T-helper 1 cell treated with Interleukin-12 subunit alpha and Interleukin-12 subunit beta and Interleukin-4 antibody, amounts not matched to agents 30 ng/mL and 1 ng/mL, for 36 hours (primary cell): ENCODE data around the gene GUCY1B1. TPM values are rescaled to one million over a fixed set of nuclear protein-coding genes. Genes with fewer than 3 reads are reported as not detected.

Experiments used
- intact Hi-C: fragments of 100-400 bp; cut with micrococcal nuclease; formaldehyde crosslinking; loops from one replicate; pipeline ENCODE4 v1.15.1; 2024
- total RNA-seq: library from RNA; stranded (reverse); gene quantifications from 2 replicates; pipeline ENCODE4 v1.2.3, GENCODE V29; 2022

The GUCY1B1 gene
- total RNA-seq, 1 donor from 2014 or later, result 0.07 TPM

DNA sequence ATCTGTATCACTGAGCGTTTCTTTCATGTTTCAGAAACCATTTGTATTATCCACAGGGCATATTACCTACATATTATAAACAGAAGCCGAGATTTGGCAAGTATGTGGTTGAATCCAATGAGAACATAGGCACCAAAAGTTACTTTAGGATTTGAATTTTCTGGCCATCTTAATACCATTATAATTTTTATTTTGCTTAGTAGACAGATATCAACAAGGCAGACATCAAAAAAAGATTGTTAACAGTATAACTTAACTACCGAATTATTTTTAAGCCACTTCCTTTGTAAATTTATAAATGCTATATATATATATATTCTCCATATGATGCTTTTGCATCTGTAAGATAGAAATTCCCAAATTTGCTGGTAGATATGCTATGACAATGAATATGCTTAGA, 2.2 kb downstream of the GUCY1B1 start:
- intact Hi-C loops, result no loop called here

DNA sequence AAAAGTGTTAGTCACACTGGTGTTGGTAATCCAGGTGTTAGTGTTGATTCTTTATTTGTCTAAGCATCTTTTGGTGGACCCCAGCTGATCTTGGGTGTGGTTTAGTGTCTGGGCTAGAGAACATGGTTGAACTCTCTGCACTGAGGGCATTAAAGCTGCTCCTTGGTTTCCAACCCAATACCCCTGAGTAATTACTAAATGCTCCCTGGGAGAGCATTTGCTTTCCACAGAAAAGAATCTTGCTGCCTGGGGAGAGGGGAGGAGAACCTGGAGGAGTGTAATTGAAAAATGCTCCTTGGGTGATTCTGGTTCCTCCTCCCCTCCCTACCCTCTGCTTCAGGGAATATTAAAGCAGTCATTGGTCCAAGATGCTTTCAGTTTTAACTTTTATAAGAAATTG, 3.1 kb downstream of the GUCY1B1 start:
- intact Hi-C loops, result no loop called here

DNA sequence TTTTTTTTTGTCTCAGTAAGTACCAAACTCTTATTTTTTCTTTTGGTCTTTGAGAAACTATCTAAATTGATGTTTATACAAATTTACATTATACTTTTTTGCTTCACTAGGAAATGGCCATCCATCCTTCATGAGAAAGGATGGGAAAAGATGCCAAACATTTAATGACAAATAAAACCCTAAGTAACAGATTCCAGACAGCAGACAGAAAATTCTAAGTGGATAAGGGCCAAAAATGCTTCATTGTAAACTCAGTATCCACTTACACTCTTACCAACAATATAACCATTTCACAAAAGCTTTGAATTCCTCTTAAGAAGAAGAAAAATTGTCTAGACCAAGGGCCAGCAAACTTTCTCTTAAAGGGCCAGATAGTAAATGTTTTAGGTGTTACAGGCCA, 3.5 kb downstream of the GUCY1B1 start:
- intact Hi-C loops, result no loop called here

DNA sequence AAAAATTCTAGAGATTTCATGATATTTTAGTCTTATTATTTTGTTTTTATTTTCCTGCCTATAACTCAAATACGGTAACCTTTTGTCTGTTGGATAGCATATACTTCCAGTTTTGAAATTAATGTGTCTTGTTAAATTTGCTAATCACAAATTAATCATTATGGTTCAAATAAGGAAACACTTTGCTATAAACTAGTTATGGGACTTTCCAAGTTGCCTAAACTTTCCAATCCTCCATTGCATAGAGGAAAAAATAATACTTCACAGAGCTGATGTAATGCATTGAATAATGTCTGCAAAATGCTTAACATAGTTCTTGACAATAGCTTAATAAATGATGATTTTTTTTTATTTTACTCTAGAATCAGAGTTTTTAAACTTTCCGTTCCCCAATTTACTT, 4.7 kb downstream of the GUCY1B1 start:
- intact Hi-C loops, result no loop called here

DNA sequence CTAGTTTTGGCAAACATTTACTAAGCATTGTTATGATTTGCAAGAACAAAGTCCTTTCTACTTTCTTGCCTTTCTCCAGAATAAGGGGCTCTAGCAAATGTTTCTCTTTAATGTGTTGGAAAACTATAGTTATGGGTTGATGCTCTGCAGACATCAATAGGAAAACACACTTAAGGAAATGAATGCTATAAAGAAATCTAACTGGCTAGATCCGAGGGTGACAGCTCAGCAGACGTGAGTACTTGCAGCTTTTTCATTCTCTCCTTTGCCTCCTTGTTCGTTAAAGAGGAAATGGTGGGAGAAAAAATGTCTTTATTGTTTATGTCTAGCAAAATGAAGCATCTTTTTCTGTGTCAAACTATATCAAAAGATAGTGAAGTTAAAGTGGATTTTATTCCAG, 6.3 kb downstream of the GUCY1B1 start:
- intact Hi-C loops, result no loop called here

DNA sequence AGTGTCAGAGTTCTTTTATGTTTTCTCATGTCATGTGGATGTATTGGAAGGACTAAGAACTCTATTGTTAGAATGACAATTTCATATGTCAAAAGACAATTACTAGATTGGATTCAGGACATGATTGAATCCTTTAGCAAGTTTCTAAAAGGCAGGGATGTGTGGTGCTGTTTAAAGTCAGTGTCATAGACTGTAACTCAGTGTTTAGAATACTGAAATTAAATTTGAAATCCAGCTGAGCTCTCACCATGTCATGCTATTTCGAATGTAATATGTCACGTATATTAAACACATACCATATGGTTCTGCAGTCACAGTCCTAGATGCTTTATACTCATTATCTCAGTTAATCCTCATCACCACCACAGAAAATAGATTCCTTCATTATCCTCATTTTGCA, 7.8 kb downstream of the GUCY1B1 start:
- intact Hi-C loops, result no loop called here

DNA sequence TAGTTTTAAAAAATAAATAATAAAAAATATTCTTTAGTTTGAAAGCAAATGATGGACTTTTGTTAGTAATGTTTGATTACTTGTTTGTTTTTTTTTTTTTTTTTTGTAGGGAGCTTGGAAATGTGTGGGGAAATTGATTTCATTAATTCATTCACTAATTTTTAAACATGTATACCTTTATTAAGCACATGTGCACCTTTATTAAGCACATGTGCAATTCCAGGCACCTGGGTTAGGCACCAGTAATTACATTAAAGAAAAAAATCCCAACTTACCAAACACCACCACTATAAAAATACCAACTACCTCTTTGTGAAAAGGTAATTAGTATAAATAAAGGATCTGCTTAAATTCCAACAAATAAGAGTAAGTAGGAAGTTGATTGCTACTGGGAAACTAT, 9.5 kb downstream of the GUCY1B1 start:
- intact Hi-C loops, result no loop called here

DNA sequence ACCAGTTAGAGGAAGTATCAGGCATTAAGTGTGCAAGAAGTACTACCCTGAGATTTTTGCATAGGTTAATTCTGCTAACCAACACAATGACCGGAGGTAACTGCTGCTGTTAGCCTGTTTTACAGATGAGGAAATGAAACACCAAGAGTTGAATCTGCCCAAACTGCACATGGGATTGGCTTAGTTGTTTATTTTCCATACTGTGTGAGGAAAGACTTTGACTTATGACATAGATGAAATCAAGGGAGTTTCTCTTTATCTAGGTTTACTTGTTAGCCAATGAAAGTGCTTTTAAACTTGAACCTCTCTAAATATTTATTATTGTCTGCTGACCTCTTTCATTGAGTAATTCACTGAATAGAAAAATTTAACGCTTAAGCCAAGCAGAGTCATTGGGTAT, 10.3 kb downstream of the GUCY1B1 start:
- intact Hi-C loops, result no loop called here

DNA sequence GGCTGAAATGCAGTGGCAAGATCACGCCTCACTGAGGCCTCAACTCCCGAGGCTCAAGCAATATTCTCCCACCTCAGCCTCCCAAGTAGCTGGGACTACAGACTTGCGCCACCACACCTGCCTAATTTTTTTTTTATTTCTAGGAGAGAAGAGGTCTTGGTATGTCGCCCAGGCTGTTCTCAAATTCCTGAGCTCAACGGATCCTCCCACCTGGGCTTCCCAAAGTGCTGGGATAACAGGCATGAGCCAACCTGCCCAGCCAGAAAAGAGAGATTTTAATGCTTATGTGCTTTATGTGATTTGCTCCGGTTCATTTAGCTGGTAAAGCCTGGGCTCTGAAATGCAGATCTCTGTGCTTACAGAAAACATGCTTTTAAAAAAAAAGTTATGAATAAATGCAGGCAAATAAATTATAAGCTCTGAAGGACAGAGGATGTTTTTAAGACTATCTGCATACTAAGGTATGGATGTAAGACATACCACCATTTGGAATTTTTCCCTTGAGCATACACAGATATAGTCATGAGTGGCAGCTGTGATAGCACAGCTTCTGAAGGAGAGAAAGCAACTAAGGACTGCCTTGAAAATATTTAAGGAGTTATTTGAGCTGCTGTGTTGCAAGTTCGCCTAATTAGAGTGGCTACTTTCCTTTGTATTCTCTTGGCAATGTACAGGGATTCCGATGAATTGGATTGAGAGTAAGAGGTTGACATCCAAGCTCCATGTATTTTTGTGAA, 13.8 kb downstream of the GUCY1B1 start:
- intact Hi-C loops, result no loop called here

DNA sequence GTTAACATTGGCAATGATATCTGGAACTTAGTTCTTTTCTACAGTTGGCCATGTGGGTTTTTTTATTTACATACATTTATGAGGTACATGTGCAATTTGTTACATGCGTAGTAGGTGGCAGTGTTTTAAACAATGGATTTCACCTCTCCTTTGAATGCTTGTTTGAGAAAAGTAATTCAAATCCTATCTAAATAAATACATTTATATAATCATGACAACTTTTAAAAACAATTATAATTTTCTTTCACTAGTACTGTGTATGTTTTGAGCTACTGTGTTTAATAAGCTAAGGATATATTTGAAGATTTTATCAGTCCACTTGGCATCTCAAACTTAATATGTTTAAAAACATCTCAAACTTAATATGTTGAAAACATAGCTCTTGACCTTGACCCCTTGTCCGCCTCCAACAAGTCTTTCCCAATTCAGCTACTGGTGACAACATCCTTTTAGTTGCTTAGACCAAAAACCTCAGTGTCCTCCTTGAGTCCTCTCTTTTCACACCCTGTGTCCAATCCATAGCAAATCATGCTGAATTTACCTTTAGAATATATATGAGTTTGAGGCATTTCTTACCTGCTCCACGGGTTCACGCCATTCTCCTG, 14.5 kb downstream of the GUCY1B1 start:
- intact Hi-C loops, result no loop called here

DNA sequence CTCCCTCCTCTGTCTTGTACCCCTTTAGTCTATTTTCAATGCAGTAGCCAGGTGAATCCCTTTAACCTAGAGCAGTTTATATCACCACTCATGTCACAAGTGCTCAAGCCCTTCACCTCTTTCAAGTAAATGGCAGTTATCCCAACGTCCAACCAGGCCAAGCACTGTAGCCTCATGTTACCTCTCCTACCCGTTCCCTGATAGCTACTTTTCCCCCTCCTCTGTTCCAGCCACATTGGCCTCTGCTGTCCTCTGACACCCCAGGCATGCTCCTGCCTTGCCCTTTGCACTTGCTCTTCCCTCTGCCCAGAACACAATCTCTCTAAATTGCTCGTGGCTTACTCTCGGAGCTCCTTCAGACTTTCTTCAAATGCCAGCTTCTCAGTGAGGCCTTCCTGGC, 15.2 kb downstream of the GUCY1B1 start:
- intact Hi-C loops, result no loop called here

DNA sequence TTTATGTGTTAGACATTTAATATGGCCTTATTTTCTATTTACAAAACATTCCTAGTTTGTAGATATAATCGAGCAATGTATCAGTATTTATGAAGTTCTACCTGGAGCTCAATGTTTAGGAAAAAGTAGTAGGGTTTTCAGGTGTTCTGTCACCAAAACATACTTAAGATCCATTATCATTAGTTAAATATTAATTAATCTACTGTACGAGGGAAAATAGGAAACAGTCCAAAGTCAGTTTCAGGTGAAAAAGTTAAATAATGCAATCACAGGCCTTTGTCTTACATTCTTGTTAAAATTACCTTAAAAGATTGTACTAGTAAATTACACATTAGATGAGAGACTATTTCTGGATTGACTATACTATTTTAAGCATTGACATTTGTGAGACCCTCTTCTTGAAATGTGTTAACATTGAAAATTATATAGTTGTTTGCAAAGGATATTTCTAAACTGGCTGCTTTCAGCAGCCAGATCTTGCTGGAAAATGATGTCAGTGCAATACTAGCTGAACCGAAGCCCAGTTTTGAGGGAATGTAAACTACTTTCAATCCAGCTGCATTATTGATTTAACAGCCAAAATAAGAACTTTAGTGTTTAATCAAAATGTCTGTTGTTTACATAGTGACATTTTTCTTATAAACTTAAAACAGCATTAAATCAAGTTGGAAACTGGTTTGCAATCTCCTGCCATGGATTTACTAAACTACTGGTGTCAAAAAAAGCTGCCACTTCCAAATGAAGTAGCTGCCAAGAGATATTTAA, 19.3 kb downstream of the GUCY1B1 start:
- intact Hi-C loops, result no loop called here

DNA sequence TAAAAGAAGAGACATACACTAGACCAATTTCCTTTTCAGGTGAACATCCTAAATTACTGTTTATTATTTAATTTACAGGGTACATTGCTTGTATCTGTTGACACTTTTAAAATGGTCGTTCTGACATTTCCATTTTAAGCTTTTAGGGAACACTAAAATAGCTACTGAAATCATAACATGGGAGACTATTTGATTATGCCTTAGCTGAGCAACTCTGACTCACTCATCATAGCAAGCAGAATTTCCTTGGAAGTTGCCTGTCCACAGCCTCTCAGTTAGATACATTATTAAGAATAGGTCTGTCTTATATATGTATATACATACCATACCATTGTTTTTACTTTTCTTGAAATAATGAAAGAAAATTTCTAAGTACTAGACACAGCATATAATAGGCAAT, 22.0 kb downstream of the GUCY1B1 start:
- intact Hi-C loops, result no loop called here

DNA sequence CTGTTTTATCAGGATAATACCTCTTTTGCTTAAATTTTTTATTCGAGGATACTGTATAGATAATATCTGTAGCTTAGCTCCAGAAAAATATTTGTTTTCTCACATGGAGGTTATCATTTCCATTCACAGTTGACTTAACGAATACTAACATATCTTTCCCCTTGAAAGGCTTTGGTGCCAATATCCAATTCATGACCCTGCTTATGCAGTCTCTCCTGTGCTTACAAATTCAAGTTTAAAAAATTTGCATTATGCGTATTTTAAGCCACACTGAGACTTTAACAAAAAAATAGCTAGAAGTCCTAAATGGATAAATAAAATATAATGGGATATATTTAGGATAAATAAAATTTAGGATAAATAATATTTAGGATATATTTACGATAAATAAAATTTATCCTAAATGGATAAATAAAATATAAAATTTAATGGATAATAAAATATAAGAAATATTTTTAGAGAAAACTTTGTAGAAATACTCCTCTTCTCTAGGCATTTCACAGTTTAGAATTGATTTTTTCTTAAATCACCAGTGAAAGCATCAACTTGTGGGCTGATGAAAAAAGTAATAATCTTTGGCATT, 22.5 kb downstream of the GUCY1B1 start:
- intact Hi-C loops, result no loop called here

DNA sequence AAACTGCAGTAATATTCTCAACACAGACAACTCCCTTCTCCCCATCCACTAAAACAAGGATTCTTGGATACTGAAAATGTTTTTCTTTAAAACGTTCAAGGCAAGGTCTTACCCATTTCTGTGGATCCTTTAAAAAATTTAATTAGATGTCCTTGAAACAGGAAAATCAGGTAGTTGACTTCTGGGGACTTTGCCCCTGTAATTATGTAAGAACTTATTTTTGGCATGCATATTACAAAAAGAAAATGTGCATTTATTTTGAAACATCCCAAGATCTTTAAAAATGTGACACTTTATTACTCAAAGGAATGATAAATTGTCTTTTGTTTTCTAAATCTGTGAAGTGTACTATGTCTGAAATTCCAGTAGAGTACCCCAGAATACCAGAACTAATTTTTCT, 25.8 kb downstream of the GUCY1B1 start:
- intact Hi-C loops, result loop anchor here (5.0 kb wide), 1 partner anchor 1147 kb away; no protein-coding TSS in a partner anchor

DNA sequence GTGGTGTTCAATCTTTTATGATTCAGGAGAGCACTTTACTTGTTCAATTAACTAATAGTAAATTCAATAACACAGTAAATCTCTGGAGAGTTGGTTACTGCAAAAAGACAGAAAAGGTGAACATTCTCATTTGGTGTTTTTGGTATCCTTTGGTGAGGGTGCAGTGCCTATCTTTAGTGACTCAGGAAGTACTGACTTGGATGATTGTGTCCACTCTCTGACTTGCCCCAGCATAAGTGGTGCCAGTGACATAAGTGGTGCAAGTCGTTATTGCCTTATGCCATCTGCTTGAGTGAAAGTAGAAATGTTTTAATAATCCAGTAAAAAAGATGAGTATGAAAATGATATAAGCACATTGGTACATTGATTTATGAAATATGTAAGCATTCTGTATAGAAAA, 27.0 kb downstream of the GUCY1B1 start:
- intact Hi-C loops, result loop anchor here (2.0 to 5.0 kb wide), 2 partner anchors 409 to 1149 kb away; partner anchors contain the start of gene MAP9

DNA sequence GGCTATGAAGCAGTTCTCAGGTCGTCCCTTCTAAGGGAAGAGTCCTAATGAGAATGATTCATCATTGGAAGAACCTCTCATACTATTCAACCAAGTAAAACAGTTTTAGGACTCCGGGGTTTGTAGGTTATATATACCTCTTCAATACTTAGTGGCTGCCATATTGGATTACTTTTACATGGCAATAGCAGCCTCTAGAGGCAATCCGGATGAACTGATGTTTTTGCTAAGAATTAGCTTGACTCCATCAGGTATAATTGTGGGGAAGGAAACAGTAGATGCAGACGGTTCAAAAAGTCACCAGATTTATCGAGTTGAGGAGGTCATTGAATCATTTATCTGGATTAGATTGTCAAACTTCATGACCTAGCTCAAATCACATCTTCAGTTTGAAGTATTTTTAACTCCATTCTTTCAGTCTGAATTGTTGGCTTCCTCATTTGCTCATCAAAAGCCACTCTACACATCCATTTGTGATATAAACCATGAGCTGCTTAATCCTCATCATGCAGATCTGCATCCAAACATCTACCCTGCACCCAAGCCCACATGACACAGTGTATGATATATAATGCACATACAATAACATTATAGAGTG, 28.4 kb downstream of the GUCY1B1 start:
- intact Hi-C loops, result loop anchor here (1.0 to 5.0 kb wide), 7 partner anchors 258 to 1235 kb away; partner anchors contain the start of gene MAP9

DNA sequence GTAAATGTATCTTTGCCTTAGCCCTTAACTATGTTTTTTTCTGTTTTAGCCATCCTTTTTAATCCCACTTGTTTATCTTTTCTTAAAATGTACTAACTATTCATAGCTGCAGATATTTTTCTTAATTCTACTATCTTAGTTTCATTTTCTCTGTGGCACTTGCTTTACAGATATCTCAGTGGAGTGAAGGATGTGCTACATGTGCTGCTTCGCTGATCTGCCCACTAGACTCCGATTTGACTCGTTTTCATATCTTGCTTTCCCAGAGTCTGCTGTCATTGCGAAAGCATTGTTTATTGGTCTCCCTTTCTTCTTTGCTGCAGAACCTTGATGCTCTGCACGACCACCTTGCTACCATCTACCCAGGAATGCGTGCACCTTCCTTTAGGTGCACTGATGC, 30.6 kb downstream of the GUCY1B1 start:
- intact Hi-C loops, result loop anchor here (5.0 kb wide), 1 partner anchor 1152 kb away; no protein-coding TSS in a partner anchor

DNA sequence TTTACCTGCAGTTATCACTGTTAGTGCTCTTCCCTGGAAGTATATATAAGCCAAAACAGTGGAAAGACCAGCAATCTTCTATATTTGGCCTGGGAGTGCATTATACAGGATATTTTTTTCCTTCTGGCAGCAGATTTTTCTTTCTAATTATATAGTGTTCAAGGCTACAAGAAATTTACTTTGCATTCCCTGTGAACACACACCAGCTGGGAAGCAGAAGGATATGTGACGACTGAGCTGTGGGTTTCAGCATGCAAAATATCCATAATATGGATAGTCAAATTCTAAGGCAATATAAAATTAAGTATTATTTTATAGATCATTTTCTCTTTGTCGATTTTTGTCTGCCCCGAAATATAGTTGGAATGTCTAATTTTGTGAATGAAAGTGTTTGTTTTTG, 31.2 kb downstream of the GUCY1B1 start:
- intact Hi-C loops, result loop anchor here (5.0 kb wide), 1 partner anchor 1153 kb away; no protein-coding TSS in a partner anchor

DNA sequence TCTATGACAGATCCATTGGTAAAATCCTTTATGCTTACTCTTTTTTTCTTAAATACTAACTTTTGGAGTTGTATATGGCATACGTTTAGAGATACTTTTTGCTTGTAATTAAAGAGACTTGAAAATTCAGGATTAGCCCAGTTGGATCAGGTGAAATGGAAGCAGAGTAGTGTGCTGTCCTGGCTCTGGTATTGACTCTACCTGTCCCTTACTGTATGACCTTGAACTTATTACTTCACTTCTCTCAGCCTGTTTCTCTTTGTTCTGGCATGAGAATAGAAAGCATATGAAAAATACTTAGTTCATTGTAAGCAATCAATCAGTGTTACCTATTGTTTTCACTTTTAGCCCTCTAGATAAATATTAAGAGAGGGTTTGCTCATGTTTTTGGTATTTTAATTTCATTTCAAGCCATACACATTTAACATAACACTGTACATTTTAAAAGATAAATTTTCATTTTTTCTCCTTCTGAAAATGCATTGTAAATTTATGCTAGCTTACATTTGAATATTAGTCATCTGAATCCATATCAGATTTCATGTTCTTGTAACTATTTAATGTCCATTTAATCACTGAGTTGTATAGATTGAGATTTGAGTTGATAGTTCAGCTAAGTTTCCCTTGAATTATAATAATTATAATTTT, 35.9 kb downstream of the GUCY1B1 start:
- intact Hi-C loops, result no loop called here

DNA sequence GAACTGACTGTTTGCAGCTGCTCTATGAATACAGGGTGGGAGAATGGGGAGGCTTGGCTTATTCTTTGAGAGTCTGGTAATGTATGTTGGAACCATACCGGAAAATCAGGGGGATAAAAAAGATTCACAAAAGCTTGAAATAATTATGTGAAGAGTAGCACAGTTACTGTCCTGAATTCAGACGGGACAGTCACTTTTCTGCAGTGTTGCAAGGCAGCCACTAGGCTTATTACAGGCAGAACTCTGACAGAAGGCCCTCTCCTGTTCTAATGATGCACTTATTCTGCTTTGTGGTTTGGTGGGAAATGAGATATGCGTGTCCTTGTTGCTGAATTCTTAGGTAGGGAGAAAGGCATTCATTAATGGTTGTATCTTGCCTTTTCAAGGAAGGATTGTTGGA, 37.2 kb downstream of the GUCY1B1 start:
- intact Hi-C loops, result no loop called here
